HG02884 (cell line): Measurements from ENCODE around the gene DPP6.
"Not testable (repeated sequence)": the region's sequence is repeated elsewhere in the genome, so short reads cannot be mapped to it uniquely, and the experiment has no call there.

ENCODE experiments used
- ATAC-seq: cut with Tn5 transposase; IDR thresholded peaks from one replicate; pipeline ENCODE4 v1.9.1; 2021; ENCODE audit warnings: mild to moderate bottlenecking, moderate library complexity; ENCODE audit not compliant: unreplicated experiment

Gene DPP6

DNA sequence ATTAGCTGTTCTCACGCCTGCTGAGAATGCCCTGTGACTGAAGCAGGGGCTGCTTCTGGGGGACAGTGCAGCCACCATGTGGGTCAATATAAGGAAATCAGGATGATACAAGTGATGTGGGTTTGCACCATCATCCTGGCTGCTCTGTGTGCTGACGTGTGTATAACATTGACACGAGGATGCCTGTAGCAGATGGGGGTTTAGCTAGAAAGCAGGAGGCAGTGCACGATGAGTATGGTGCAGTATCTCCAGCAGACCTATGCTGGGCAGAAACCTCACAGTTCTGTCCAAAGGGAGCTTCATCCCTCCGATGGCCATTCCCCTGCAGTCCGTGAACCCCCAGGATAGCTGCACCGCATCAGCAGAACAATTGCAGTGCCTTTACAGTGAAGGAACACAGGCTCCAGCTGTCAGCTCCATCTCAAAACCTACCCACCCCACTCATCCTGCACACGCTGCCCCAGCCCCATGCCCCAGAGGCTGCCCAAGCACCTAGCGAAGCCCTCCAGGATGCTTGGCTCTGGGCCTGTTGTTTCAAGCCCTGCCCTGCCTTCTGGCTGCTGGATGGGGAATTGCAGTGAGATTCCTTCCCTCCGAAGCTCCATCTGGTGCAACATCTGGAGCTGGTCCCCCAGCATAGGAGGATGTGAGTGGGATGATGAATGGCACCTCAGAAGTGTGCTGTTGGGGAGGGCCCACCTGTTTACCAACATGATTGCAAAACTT, 96.8 kb downstream of the DPP6 start:
- ATAC-seq = not testable (repeated sequence)

DNA sequence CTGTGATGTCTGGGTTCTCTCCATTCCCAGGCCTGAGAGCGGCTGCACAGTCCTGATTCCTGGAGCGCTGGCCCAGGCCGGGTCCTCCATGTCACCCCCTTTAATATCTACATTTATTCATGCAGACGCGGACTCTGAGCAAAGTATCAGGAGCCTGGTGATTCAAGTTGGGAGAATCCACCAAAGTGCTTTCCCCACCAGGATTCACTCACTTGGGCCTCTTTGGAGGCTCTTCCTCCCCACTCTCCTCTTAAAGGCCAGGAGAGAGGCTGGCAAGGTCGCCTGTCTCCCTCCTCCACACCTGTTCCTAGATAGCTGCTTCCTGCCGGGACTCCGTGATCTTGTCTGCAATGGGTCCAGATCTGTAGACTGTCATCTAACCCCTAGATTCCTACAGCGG, 98.5 kb downstream of the DPP6 start:
- not testable (repeated sequence) for ATAC-seq

DNA sequence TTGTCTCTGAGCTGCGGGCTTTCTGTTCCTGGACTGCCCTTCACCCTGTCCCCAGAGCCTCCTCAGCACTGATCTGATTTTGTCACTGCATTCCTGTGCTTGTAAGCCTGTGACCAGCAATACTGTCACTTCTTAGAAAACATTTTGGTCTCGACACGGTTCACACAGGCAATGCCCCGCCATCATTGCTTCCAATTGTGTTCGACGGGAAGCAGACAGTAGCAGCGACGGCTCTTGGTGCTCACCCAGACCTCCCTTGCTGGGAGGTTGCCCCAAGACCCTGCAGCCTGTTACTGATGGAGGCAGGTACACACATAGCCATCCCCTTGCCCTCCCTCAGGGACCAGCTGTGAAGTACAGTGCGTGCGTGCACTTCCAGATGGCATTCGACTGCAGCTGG, 99.1 kb downstream of the DPP6 start:
- not testable (repeated sequence) for ATAC-seq

DNA sequence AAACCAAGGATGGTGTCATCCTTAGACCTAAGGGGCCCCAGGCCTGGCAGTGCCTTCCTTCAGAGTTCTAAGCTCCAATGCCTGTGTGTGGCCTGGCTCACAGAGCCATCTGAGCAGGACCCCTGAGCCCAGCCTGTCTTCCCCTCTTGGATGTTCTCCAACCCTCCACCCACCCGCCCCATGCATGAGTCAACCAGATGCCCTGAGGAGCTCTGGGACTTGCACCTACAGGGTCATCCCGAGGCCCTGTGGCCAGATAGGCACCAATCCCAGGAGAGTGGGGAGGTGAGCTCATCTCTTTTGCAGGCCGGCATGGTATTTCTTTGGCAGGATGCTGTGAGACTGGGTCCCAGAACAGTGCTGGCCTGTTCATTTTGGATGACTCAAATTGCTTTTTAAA, 103.7 kb downstream of the DPP6 start:
- ATAC-seq = not testable (repeated sequence)

DNA sequence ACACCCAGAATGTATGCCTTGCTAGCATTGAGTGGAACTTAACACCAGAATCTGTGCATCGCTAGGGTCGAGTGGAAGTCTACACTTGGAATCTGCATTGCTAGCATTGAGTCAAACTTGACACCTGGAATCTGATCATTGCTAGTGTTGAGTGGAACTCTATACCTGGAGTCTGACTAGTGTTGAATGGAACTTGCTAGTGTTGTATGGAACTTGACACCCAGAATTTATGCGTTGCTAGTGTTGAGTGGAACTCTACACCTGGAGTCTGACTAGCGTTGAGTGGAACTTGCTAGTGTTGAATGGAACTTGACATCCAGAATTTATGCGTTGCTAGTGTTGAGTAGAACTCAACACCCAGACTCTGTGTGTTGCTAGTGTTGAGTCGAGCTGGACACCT, 110.7 kb downstream of the DPP6 start:
- not testable (repeated sequence) for ATAC-seq

DNA sequence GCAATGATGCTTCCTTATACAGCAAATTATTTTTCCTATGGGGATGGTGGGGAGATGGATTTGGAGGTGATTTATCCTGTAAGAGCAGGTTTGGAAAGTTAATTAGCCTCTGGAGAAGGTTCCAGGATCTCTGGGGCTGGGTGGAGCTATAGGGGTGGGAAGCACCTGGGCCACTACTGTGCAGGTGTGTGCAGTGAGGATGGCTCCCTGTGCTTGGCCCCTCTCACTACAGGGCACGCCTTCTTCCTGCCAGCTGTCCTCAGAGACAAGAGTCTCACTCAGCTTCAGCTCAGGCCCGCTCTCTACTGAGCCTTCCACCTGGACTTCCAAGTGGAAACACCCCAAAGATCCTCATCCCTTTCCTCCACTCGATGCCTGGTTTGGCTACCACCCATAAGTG, 111.4 kb downstream of the DPP6 start:
- ATAC-seq = not testable (repeated sequence)

DNA sequence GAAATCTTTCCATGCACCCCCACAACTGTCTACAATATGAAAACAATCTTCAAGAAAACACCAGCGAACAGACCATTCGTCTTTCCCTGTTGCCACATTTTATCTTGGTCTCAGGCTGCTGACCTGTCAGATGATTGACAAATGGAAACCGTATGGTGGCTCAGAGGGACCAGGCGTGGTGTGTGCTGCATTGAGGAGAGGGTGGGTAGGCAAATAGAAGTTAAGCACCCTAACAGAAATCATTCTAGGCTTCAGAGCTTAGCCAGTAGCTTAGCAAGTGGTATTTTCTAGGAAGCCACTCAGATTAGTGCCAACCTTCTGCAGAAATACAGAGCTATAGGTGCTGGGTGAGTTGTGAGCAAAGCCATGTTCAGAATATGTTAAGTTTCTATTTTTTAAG, 114.9 kb downstream of the DPP6 start:
- no peak for ATAC-seq

DNA sequence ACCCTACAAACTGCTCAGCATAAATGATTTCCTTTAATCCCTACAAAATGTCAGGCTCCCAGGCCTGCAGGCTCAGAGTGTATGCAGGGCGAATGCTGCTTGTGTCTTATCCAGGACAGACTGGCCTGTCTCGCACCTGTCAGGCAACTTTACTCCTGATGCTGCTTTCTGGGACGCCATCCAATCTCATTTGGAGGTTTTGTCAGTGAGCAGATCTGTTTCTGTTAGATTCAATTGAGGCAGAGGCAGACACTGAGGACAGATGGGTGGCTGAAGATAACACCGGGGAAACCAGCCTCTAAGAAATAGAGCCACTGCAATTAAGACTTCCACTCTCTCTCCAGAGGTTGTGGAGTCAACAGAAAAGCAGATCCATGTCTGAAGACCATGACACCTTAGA, 115.6 kb downstream of the DPP6 start:
- no peak for ATAC-seq

DNA sequence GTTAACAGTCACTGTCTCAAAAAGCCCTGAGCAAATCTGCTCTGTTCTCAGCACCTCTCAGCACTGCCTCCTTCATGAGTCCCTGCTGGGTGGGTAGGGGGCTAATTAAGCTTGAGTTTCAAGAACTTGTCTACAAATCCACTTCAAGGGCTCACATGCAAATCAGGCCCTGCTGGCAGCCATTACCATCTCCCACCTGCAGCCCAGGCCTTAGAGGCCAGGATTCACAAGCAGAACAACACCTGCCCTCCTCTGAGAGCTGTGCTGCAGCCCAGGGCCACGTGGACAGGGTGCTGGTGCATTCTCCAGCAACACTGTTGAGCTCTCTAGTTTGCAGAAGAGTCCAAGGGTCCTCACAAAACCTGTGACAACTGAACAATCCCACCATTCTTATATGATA, 119.2 kb downstream of the DPP6 start:
- ATAC-seq = no peak

DNA sequence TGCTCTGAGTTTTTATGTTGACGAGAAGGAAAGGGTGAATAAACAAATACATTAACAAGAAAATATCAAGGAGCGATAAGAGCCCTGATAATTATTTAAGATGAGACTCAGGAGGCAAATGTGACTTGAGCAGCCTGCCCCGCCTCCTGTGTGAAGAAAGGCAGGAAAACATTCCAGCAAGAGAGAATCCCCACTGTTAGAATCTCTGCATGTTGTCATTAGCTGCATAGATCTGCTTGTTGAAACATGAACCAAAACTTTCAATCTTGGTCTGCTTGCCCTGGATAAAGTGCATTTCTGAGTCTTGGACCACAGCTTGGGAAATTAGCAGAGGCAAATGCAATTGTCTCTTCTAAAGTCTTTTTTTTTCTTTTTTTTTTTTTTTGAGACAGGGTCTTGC, 120.0 kb downstream of the DPP6 start:
- no peak for ATAC-seq

DNA sequence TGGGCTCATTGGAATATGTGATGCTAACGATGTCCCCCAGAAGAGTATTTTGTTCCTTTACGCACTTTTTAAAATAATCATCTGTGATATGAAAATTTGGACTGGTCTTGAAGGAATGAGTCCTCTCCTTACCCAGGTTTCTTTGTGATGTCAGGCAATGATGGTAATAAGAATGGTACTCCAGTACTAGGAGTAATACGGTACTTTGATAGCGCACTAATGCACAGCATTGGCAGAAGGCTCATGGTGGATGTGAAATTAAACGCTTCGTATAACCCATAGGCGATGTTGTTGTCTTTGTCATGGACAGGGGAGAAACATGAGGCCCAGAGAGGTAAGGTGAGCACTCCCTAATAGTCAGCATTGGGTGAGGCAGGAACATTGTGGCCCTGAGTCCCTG, 125.4 kb downstream of the DPP6 start:
- no peak for ATAC-seq

DNA sequence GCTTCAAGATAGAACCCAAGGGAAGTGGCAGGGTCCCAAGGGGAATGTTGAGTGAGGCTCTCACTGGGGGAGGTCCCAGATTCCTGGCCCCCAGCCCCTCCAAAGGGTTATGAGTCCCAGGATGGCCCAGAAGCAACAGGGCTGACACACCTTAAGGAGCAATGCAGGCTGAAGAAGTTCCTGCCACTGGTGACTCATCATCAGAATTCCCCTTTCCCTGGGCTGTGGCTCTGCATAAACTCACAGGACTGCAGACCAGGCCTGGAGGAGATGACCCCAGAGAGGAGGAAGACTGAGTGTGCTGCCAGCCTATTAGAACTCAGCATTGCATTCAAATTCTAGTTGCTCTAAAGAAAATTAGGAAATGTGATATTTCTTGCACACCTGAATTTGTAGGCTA, 126.7 kb downstream of the DPP6 start:
- ATAC-seq = no peak

DNA sequence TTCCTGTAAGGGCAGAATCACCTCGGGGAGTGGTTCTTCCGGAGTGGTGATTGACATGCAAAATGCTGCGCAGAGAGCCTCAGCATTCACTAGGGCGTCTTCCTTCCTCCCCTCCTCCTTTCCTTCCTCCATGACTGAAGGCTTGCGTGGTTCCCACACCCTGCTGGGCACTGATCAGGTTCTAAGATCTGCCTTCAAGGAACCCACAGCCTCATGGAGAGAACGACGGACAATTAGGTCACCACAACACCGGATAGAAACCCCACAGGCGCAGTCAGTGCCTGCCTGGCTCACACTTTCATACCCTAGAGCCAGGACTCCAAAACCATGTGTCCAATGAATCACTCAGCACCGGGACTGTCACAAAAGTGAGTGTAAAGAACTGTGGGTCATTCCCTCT, 131.3 kb downstream of the DPP6 start:
- no peak for ATAC-seq

DNA sequence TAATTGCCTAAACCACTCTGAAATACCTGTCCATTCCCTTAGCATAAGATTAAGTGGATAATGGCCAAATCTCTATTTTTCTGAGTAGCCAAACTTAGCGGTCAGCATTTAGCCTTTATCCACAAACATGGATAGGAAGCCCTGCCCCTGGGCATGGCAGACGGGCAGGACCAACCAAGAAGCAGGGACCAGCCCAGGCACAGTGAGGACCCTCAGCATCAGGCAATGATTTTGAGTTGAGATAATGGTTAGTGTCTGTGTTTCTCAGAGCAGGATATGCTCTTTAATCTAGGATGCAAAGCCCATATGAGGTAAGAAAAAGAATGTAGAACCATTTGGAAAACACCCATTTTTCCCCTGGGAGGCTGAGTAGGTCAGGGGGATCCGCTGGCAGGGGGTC, 131.7 kb downstream of the DPP6 start:
- no peak for ATAC-seq

DNA sequence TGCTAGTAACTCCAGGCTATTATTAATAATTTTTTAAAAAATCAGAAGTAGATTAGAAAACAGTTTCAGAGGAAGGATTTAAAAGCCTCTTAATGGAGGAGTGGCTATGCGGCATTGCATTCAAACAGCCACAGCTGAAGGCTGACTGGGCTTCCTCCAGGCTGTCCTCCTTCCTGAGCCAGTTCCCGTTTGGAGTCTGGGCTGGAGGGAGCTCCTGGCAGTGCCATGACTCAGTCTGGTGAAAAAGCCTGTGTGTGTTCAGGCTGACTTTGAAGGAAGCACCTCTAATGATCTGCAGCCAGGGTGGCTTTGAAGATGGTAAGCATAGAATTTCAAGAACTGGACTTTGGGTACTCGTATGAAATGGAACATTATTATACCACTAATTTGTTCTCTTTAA, 134.6 kb downstream of the DPP6 start:
- no peak for ATAC-seq

DNA sequence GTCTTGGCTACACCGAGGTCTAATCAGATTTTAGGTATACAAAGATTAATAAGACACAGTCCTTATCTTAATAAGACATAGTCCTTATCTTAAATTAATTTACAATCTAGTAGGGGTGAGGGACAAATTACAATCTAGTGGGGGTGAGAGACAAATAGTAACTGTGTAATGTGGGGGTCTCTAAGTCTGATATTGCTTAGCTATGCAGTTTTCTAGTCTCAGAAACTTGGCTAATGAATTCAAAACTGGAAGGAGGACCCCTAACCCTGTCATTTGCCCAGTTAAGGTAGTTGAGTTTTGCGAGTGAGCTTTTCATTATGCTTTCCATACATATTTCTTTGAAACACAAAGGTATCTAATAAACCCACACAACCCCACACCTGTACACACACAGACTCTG, 136.1 kb downstream of the DPP6 start:
- ATAC-seq = no peak

DNA sequence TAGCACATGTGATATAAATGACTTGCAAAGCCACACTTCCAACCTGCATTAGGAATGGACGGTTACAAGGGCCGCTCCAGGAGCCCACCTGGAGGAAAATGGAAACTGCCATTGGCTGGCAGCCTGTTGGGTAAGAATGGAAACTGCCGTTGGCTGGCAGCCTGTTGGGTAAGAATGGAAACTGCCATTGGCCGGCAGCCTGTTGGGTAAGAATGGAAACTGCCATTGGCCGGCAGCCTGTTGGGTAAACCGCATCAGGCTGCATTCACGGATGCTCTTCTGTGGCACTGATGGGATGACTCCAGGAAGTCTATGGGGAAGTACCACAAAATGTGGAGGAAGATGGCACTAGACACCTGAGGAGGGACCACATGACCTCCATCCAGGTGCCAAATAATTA, 143.1 kb downstream of the DPP6 start:
- no peak for ATAC-seq

DNA sequence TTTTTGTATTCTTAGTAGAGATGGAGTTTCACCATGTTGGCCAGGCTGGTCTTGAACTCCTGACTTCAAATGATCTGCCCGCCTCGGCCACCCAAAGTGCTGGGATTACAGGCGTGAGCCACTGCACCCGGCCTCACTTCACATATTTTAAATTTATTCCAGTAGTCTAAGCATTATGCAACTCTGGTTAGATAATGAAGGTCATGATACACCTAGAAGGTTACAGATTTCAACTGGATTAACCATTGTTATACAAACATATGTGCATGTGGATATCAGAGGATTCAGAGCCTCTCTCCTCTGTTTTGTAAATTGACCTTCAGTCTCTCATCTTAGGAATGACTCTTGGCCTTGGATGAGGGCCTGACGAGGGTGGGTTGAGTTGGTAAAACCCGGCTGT, 146.3 kb downstream of the DPP6 start:
- no peak for ATAC-seq

DNA sequence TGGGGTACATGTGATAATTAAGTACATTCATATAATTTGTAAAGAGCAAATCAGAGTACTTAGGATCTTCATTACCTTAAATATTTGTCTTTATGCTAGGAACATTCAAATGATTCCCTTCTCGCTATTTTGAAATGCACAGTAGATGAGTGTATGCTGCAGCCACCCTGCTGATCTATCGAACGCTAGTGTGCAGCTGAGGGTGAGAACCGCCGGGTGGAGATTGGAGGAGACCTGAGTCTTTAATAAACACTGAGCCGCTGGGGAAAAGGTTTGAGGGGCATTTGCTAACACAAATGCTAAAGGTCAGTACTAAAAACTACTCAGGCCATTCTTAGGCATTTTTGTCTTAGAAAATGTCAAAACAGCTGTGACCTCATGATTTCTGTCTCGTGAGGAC, 148.0 kb downstream of the DPP6 start:
- no peak for ATAC-seq

DNA sequence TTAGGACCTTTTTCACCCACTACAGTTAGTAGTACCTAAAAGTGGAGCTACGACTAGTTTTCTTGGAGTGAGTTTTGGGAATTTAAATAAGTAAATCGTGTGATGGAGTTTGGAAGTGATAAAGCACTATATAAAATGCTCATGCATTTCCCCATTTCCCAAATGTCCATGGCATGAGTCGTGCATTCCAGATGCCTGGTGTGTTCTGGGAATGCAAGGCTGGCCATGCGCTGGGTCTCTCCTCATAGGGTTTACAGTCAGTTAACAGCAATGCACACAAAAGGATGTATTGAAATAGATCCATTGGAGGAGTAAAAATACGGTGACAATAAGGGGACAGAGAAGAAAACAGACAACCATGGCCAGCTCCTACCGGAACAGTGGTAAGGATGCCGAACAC, 149.8 kb downstream of the DPP6 start:
- no peak for ATAC-seq

DNA sequence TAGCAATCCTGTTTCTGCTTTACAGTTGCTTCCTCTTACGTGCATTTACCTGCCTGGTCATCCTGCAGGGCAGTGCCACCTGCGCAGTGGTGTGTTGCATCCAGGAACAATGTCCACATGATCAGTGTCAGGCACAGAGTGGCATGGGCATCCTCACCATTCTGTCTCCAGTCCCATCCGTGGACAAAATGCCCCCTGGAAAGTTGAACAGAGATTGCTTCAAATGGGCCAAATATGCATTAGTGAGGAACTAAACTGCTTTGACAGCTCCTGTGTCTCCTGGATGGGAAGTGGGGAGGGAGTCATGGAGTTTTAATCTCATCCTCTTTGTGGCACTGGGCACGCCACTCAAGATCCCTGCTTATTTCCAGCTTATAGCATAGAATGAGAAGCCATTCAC, 151.8 kb downstream of the DPP6 start:
- no peak for ATAC-seq

DNA sequence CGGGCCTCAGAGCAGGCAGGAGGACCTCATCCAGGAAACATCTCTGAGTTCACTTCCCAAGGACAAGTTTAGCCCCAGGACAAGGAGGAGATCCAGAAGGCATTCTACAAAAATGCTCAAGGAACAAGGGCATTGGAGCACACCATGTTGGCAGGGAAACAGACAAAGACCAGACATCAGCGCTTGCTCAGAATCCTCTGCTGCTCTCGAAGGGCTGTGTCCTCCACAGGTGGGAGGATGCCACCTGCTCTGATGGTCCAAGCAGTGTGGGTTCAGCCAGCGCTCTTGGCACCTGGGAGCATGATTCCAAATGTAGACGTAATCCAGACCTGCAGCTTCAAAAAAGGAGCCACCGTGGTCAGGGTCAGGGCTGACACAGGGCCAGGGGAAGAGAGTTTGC, 160.7 kb downstream of the DPP6 start:
- ATAC-seq = no peak

DNA sequence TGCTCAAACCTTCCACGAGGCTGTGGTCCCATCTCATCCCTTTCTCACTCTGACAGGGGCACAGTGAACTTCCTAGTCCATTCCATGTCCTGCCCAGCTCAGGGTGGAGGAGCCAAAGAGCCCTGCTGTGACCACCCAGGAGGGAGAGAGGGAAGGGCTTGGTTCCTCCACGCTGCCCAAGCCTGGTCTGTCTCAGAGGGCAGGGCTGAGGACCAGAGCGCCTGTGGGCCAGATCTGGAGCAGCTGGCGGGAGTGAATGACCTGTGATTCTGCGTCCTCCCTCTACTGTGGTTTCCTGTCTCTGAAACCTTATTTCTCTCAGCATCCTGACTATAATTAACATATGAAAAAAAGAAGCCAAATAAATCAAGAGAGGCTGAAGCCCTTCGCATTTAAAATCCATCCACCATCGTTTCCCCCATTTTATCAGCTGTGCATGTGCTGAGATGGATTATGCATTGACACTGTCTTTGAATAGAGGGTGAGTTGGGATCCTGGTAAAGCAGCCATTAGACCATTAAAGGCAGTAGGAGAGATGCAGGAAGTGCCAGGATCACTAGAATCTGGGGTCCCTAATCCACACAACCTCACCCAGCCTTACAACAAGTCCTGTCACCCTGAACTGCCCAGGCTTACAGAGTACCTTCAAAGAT, 165.6 kb downstream of the DPP6 start:
- no peak for ATAC-seq
